ENCODE results near the gene NABP2. TPM values are rescaled to one million over a fixed set of nuclear protein-coding genes. Genes with fewer than 3 reads are reported as not detected.

Gene NABP2
- total RNA-seq, 1 experiment from 2014 or later, result 42.7 TPM

DNA sequence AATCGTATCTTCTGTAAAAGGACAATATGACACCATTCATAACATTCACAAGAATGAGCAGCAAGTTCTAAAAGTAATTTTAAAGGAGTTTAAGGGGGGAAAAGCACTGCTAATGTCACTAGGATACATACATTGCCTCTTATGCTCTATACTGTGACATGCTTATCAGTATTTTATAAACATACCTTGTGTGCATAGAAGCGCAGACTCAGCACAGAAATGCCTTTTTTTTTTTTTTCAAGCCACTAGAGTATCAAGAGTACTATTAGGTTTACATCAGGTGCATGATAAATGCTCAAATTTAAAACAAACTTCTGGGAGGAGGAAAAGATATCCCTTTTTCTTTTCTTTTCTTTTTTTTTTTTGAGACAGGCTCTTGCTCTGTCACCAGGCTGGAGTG, 21.3 kb upstream of the NABP2 start (continued):
- TF ChIP-seq, protein P1, sequence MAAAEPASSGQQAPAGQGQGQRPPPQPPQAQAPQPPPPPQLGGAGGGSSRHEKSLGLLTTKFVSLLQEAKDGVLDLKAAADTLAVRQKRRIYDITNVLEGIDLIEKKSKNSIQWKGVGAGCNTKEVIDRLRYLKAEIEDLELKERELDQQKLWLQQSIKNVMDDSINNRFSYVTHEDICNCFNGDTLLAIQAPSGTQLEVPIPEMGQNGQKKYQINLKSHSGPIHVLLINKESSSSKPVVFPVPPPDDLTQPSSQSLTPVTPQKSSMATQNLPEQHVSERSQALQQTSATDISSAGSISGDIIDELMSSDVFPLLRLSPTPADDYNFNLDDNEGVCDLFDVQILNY (CRISPR knock-in tag; IDR thresholded peaks at IDR 0.05), result no peak
- TF ChIP-seq OVOL2 (CRISPR knock-in tag; IDR thresholded peaks at IDR 0.05; ENCODE audit: borderline replicate concordance) (no peak), TCF7 (CRISPR knock-in tag; IDR thresholded peaks at IDR 0.05; ENCODE audit: low read depth) (no peak)
- TF ChIP-seq, protein P2, sequence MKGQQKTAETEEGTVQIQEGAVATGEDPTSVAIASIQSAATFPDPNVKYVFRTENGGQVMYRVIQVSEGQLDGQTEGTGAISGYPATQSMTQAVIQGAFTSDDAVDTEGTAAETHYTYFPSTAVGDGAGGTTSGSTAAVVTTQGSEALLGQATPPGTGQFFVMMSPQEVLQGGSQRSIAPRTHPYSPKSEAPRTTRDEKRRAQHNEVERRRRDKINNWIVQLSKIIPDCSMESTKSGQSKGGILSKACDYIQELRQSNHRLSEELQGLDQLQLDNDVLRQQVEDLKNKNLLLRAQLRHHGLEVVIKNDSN (CRISPR knock-in tag; IDR thresholded peaks at IDR 0.05), result no peak
- TF ChIP-seq, protein P3, sequence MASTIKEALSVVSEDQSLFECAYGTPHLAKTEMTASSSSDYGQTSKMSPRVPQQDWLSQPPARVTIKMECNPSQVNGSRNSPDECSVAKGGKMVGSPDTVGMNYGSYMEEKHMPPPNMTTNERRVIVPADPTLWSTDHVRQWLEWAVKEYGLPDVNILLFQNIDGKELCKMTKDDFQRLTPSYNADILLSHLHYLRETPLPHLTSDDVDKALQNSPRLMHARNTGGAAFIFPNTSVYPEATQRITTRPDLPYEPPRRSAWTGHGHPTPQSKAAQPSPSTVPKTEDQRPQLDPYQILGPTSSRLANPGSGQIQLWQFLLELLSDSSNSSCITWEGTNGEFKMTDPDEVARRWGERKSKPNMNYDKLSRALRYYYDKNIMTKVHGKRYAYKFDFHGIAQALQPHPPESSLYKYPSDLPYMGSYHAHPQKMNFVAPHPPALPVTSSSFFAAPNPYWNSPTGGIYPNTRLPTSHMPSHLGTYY (CRISPR knock-in tag; IDR thresholded peaks at IDR 0.05), result no peak

DNA sequence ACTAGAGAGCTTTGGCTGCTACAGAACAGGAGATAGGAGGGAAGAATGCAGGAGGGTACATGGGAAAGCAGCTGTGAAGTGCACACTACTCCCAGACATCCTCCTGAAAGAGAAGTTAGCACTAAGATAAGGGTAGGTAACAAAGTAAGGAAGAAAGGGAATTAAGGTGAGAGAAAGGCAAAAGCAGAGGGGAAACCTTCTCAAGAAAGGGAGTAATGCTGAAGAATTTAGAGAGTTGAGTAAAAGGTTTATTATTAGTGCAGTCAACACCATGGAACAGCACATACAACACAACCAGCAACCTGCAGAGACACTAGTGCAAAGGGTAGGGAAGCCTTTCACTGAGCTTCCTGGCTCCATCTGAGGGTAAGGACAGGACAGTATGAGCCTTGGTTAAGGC, 19.9 kb upstream of the NABP2 start:
- Mint-ChIP-seq H3K4me3 (no peak overlapping the region), H3K36me3 (peaks cover 38% of the 10 kb centered on the region), H3K27me3 (ENCODE audit: low read depth) (no peaks in the 10 kb centered on the region), H3K4me1 (no peaks in the 10 kb centered on the region; the same call in 1 of the 2 replicates), H3K9me3 (no peaks in the 10 kb centered on the region), H3K27ac (no peak overlapping the region)
- no peak for ATAC-seq
- DNase-seq (ENCODE audit: low spot score), result no peak
- ChIA-PET POLR2A (no interaction called here), CTCF (interaction anchor here (0.9 to 6.2 kb wide), 4 partner anchors 15 to 76 kb away, joined by 3 to 102 read pairs (median 6); partner anchors contain the start of genes ANKRD52, ESYT1, RNF41 and SMARCC2)
- TF ChIP-seq, protein P4, sequence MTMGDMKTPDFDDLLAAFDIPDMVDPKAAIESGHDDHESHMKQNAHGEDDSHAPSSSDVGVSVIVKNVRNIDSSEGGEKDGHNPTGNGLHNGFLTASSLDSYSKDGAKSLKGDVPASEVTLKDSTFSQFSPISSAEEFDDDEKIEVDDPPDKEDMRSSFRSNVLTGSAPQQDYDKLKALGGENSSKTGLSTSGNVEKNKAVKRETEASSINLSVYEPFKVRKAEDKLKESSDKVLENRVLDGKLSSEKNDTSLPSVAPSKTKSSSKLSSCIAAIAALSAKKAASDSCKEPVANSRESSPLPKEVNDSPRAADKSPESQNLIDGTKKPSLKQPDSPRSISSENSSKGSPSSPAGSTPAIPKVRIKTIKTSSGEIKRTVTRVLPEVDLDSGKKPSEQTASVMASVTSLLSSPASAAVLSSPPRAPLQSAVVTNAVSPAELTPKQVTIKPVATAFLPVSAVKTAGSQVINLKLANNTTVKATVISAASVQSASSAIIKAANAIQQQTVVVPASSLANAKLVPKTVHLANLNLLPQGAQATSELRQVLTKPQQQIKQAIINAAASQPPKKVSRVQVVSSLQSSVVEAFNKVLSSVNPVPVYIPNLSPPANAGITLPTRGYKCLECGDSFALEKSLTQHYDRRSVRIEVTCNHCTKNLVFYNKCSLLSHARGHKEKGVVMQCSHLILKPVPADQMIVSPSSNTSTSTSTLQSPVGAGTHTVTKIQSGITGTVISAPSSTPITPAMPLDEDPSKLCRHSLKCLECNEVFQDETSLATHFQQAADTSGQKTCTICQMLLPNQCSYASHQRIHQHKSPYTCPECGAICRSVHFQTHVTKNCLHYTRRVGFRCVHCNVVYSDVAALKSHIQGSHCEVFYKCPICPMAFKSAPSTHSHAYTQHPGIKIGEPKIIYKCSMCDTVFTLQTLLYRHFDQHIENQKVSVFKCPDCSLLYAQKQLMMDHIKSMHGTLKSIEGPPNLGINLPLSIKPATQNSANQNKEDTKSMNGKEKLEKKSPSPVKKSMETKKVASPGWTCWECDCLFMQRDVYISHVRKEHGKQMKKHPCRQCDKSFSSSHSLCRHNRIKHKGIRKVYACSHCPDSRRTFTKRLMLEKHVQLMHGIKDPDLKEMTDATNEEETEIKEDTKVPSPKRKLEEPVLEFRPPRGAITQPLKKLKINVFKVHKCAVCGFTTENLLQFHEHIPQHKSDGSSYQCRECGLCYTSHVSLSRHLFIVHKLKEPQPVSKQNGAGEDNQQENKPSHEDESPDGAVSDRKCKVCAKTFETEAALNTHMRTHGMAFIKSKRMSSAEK (CRISPR knock-in tag; IDR thresholded peaks at IDR 0.05; ENCODE audit: borderline replicate concordance), result no peak
- TF ChIP-seq, protein P5, sequence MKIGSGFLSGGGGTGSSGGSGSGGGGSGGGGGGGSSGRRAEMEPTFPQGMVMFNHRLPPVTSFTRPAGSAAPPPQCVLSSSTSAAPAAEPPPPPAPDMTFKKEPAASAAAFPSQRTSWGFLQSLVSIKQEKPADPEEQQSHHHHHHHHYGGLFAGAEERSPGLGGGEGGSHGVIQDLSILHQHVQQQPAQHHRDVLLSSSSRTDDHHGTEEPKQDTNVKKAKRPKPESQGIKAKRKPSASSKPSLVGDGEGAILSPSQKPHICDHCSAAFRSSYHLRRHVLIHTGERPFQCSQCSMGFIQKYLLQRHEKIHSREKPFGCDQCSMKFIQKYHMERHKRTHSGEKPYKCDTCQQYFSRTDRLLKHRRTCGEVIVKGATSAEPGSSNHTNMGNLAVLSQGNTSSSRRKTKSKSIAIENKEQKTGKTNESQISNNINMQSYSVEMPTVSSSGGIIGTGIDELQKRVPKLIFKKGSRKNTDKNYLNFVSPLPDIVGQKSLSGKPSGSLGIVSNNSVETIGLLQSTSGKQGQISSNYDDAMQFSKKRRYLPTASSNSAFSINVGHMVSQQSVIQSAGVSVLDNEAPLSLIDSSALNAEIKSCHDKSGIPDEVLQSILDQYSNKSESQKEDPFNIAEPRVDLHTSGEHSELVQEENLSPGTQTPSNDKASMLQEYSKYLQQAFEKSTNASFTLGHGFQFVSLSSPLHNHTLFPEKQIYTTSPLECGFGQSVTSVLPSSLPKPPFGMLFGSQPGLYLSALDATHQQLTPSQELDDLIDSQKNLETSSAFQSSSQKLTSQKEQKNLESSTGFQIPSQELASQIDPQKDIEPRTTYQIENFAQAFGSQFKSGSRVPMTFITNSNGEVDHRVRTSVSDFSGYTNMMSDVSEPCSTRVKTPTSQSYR (CRISPR knock-in tag; IDR thresholded peaks at IDR 0.05), result no peak
- TF ChIP-seq, protein P6, sequence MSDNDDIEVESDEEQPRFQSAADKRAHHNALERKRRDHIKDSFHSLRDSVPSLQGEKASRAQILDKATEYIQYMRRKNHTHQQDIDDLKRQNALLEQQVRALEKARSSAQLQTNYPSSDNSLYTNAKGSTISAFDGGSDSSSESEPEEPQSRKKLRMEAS (CRISPR knock-in tag; IDR thresholded peaks at IDR 0.05), result no peak
- TF ChIP-seq TCF7 (CRISPR knock-in tag; IDR thresholded peaks at IDR 0.05; ENCODE audit: low read depth), result no peak
- TF ChIP-seq ESRRA (CRISPR knock-in tag; IDR thresholded peaks at IDR 0.05; ENCODE audit: borderline replicate concordance), result no peak
- TF ChIP-seq, protein P7, sequence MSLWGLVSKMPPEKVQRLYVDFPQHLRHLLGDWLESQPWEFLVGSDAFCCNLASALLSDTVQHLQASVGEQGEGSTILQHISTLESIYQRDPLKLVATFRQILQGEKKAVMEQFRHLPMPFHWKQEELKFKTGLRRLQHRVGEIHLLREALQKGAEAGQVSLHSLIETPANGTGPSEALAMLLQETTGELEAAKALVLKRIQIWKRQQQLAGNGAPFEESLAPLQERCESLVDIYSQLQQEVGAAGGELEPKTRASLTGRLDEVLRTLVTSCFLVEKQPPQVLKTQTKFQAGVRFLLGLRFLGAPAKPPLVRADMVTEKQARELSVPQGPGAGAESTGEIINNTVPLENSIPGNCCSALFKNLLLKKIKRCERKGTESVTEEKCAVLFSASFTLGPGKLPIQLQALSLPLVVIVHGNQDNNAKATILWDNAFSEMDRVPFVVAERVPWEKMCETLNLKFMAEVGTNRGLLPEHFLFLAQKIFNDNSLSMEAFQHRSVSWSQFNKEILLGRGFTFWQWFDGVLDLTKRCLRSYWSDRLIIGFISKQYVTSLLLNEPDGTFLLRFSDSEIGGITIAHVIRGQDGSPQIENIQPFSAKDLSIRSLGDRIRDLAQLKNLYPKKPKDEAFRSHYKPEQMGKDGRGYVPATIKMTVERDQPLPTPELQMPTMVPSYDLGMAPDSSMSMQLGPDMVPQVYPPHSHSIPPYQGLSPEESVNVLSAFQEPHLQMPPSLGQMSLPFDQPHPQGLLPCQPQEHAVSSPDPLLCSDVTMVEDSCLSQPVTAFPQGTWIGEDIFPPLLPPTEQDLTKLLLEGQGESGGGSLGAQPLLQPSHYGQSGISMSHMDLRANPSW (CRISPR knock-in tag; conservative IDR thresholded peaks at IDR 0.05; ENCODE audit: low read depth), result no peak

Data from WTC11 (cell line).